H1 (cell line): ENCODE results near the gene CEBPE. TPM values are rescaled to one million over a fixed set of nuclear protein-coding genes. Genes with fewer than 3 reads are reported as not detected.

Experiments used
- CTCF ChIA-PET: fragments of 300-600 bp; sonication (Branson Sonifier 250); formaldehyde crosslinking; loops from one replicate; lab custom pipeline; 2021; ENCODE audit not compliant: partially characterized antibody; lab: Charles Lee
- POLR2A ChIA-PET: fragments of 300-600 bp; sonication (Branson Sonifier 250); formaldehyde crosslinking; loops from one replicate; lab custom pipeline; 2021; ENCODE audit warnings: inconsistent platforms; ENCODE audit not compliant: partially characterized antibody; lab: Charles Lee
- DNase-seq, 2 experiments: peaks; one replicate each; pipeline versions ENCODE4 v3.0.0 to v3.0.0-alpha.2; 2010 to 2022; ENCODE audit warnings: low spot score in 2 of 2, low read depth in 1 of 2, mixed read lengths in 1 of 2
- FAIRE-seq: peaks from 2 replicates; lab custom pipeline; 2011; peaks lifted over from hg19 to GRCh38; lab: Jason Lieb, UNC
- H2AFZ ChIP-seq: 2 replicates; pipeline ENCODE4 v1.8.1; 2012; ENCODE audit warnings: low read length, inconsistent platforms
- H2AK5ac ChIP-seq: 2 replicates; pipeline ENCODE4 v1.6.1; 2013; ENCODE audit warnings: low read depth, low read length
- H2BK120ac ChIP-seq: replicated peaks from 2 replicates; pipeline ENCODE3; 2013; ENCODE audit warnings: low read depth, low read length, inconsistent platforms
- H2BK12ac ChIP-seq: 2 replicates; pipeline ENCODE4 v1.6.1; 2013; ENCODE audit warnings: low read depth, low read length
- H2BK15ac ChIP-seq: 2 replicates; pipeline ENCODE4 v1.6.1; 2013; ENCODE audit warnings: low read length
- H2BK20ac ChIP-seq: 2 replicates; pipeline ENCODE4 v1.6.1; 2013; ENCODE audit warnings: low read length
- H2BK5ac ChIP-seq: 2 replicates; pipeline ENCODE4 v1.6.1; 2013; ENCODE audit warnings: low read depth, low read length
- H3K14ac ChIP-seq: 2 replicates; pipeline ENCODE4 v1.6.1; 2013; ENCODE audit warnings: inconsistent platforms; ENCODE audit not compliant: insufficient read length
- H3K18ac ChIP-seq: 2 replicates; pipeline ENCODE4 v1.6.1; 2013; ENCODE audit warnings: low read length; ENCODE audit errors: extremely low read depth
- H3K23ac ChIP-seq: 2 replicates; pipeline ENCODE4 v1.6.1; 2013; ENCODE audit warnings: inconsistent platforms; ENCODE audit not compliant: insufficient read length
- H3K23me2 ChIP-seq: 2 replicates; pipeline ENCODE4 v1.6.1; 2013; ENCODE audit warnings: low read depth, low read length
- H3K27ac ChIP-seq: 2 replicates; pipeline ENCODE4 v1.6.1; 2011; ENCODE audit warnings: low read depth, low read length, inconsistent platforms
- H3K27me3 ChIP-seq, 4 experiments: replicated peaks in 1 of 4; 1 replicate in 1 of 4; 2 replicates in 3 of 4; pipeline versions ENCODE4 v1.6.1 to v1.8.1; 2011 to 2013; ENCODE audit warnings: low read length in 3 of 4, mild to moderate bottlenecking in 3 of 4, inconsistent platforms in 2 of 4, mixed read lengths in 2 of 4, moderate library complexity in 1 of 4; ENCODE audit not compliant: control insufficient read depth in 3 of 4, insufficient read depth in 3 of 4; ENCODE audit errors: extremely low read depth in 1 of 4
- H3K36me3 ChIP-seq, 4 experiments: 2 replicates each; pipeline versions ENCODE4 v1.6.1 to v1.8.1; 2011 to 2013; ENCODE audit warnings: mild to moderate bottlenecking in 4 of 4, low read length in 3 of 4, moderate library complexity in 2 of 4, control low read depth in 1 of 4, inconsistent platforms in 1 of 4; ENCODE audit not compliant: insufficient read depth in 4 of 4, control insufficient read depth in 2 of 4
- H3K4ac ChIP-seq: replicated peaks from 2 replicates; pipeline ENCODE3; 2013; ENCODE audit warnings: low read length, low read depth, mixed read lengths, inconsistent platforms; ENCODE audit not compliant: insufficient read length
- H3K4me1 ChIP-seq, 4 experiments: replicated peaks in 1 of 4; 1 replicate in 1 of 4; 2 replicates in 3 of 4; pipeline versions ENCODE4 v1.6.1 to v1.8.1; 2011 to 2013; ENCODE audit warnings: low read length in 3 of 4, inconsistent platforms in 2 of 4, mixed read lengths in 1 of 4; ENCODE audit not compliant: insufficient read depth in 4 of 4, control insufficient read depth in 3 of 4
- H3K4me2 ChIP-seq, 2 experiments: 2 replicates each; pipeline versions ENCODE4 v1.6.1 to v1.8.1; 2011 to 2013; ENCODE audit warnings: low read depth in 2 of 2, low read length in 2 of 2, control low read depth in 1 of 2, inconsistent platforms in 1 of 2, mild to moderate bottlenecking in 1 of 2; ENCODE audit not compliant: insufficient read depth in 1 of 2
- H3K4me3 ChIP-seq, 4 experiments: fragments of 200-600, 300-600 bp in 1 of 4; sonication (generic), shearing (Covaris generic), sonication (Bioruptor Twin) in 1 of 4; 2 replicates each; pipeline versions ENCODE4 v1.5.1 to v1.8.1; 2011 to 2016; ENCODE audit warnings: low read length in 4 of 4, low read depth in 3 of 4, control low read depth in 2 of 4, inconsistent platforms in 2 of 4, mild to moderate bottlenecking in 2 of 4, mixed read lengths in 1 of 4, moderate library complexity in 1 of 4; ENCODE audit not compliant: insufficient read depth in 2 of 4; ENCODE audit errors: extremely low read depth in 1 of 4
- H3K56ac ChIP-seq: replicated peaks from 2 replicates; pipeline ENCODE3; 2013; ENCODE audit warnings: low read depth, mild to moderate bottlenecking, mixed read lengths, low read length, inconsistent platforms; ENCODE audit not compliant: insufficient read length
- H3K79me1 ChIP-seq: 2 replicates; pipeline ENCODE4 v1.6.1; 2013; ENCODE audit warnings: low read depth, low read length, control low read depth
- H3K79me2 ChIP-seq, 2 experiments: 2 replicates each; pipeline versions ENCODE4 v1.6.1 to v1.8.1; 2012 to 2013; ENCODE audit warnings: low read length in 2 of 2, mild to moderate bottlenecking in 2 of 2, inconsistent platforms in 1 of 2; ENCODE audit not compliant: insufficient read depth in 2 of 2, control insufficient read depth in 1 of 2
- H3K9ac ChIP-seq, 4 experiments: replicated peaks in 1 of 4; 1 replicate in 1 of 4; 2 replicates in 3 of 4; pipeline versions ENCODE4 v1.6.1 to v1.8.1; 2011 to 2013; ENCODE audit warnings: low read depth in 3 of 4, low read length in 3 of 4, control low read depth in 2 of 4, mild to moderate bottlenecking in 2 of 4, moderate library complexity in 2 of 4, inconsistent platforms in 1 of 4; ENCODE audit errors: extremely low read depth in 1 of 4
- H3K9me3 ChIP-seq, 2 experiments: 2 replicates each; pipeline versions ENCODE4 v1.6.1 to v1.8.1; 2012 to 2013; ENCODE audit warnings: mild to moderate bottlenecking in 2 of 2, moderate library complexity in 2 of 2, control low read depth in 1 of 2, inconsistent platforms in 1 of 2, low read depth in 1 of 2, low read length in 1 of 2, mixed read lengths in 1 of 2; ENCODE audit not compliant: insufficient read depth in 2 of 2
- H4K20me1 ChIP-seq, 2 experiments: replicated peaks in 1 of 2; 2 replicates each; pipeline versions ENCODE3 to v1.8.1; 2011 to 2013; ENCODE audit warnings: inconsistent platforms in 2 of 2, low read length in 2 of 2, mild to moderate bottlenecking in 1 of 2; ENCODE audit not compliant: insufficient read depth in 2 of 2, control insufficient read depth in 1 of 2
- H4K5ac ChIP-seq: 2 replicates; pipeline ENCODE4 v1.6.1; 2013; ENCODE audit warnings: low read length, low read depth, mixed read lengths, inconsistent platforms; ENCODE audit not compliant: insufficient read length
- H4K8ac ChIP-seq: 2 replicates; pipeline ENCODE4 v1.8.0; 2013; ENCODE audit warnings: mild to moderate bottlenecking, moderate library complexity, low read length, inconsistent platforms; ENCODE audit not compliant: insufficient read depth; ENCODE audit errors: extremely low read depth
- H4K91ac ChIP-seq: replicated peaks from 2 replicates; pipeline ENCODE3; 2013; ENCODE audit warnings: low read length, mixed read lengths, inconsistent platforms; ENCODE audit not compliant: insufficient read length
- ATF2 ChIP-seq: IDR thresholded peaks from 2 replicates; pipeline ENCODE4 v1.6.1; 2012; ENCODE audit warnings: low read length, inconsistent platforms
- KDM4A ChIP-seq: IDR thresholded peaks from one replicate; pipeline ENCODE4 v1.7.1; 2012; ENCODE audit warnings: low read depth, mild to moderate bottlenecking, moderate library complexity, low read length, inconsistent platforms; ENCODE audit not compliant: severe bottlenecking
- NRF1 ChIP-seq: IDR thresholded peaks from 2 replicates; pipeline ENCODE4 v1.6.1; 2011; ENCODE audit warnings: mild to moderate bottlenecking, low read depth, low read length, improper control_type of control experiment
- RNF2 ChIP-seq: fragments of 200-900, 300-1000 bp; sonication (generic); IDR thresholded peaks from 2 replicates; pipeline ENCODE4 v1.7.1; 2016; ENCODE audit warnings: borderline replicate concordance, low read depth, mild to moderate bottlenecking, antibody characterized with exemption, low read length; ENCODE audit not compliant: poor library complexity, severe bottlenecking; ENCODE audit errors: missing control alignments
- USF2 ChIP-seq: IDR thresholded peaks from 2 replicates; pipeline ENCODE4 v1.6.1; 2011; ENCODE audit warnings: low read length, improper control_type of control experiment
- WGBS, 2 experiments: shearing (Covaris generic) in 1 of 2; methylation state at CpG; one replicate each; pipeline versions ENCODE4 v1.1.6 to v1.1.7; 2013 to 2015; ENCODE audit warnings: low lambda C conversion rate in 2 of 2, mixed read lengths in 2 of 2, inconsistent platforms in 1 of 2, low coverage in 1 of 2, missing lambda C conversion rate in 1 of 2; ENCODE audit not compliant: insufficient replicate concordance in 2 of 2, insufficient coverage in 1 of 2, insufficient read length in 1 of 2; ENCODE audit errors: extremely low coverage in 1 of 2, missing lambda C conversion rate in 1 of 2; 5-methylcytosine and 5-hydroxymethylcytosine counted together
- polyA plus RNA-seq, 7 experiments: library from polyadenylated mRNA; depleted of rRNA in 3 of 7; stranded (reverse) in 5 of 7; unstranded in 2 of 7; fragments of >200 nt in 5 of 7; fragments of 200-250 nt in 2 of 7; gene quantifications; 1 replicate in 5 of 7; 2 replicates in 1 of 7; 4 replicates in 1 of 7; pipeline versions ENCODE4 v1.2.1 to v1.2.3, GENCODE V29; 2011 to 2013; ENCODE audit warnings: missing spikeins in 2 of 7, mixed read lengths in 2 of 7
- total RNA-seq: library from RNA; stranded (reverse); fragmentation: NEBNext Ultra II Directional; extraction: Animal tissue kit (Norgen Biotek cat#: 25700); gene quantifications from 2 replicates; pipeline ENCODE4 v1.2.1, GENCODE V29; 2021

The CEBPE gene
- total and polyA plus RNA-seq, 2 of the 8 experiments (the other 6 are each of a cell fraction or from before 2014, with no cell fraction given) = 0.05 TPM; not detected in 1

GRCh38 chr14:23104070-23104590 lies 14.9 kb downstream of the CEBPE start:
- H3K23ac ChIP-seq = no peak overlapping the region
- no peak for FAIRE-seq

More at GRCh38 chr14:23104070-23104590, 14.9 kb downstream of the CEBPE start:
- Histone ChIP-seq H4K8ac (no peak overlapping the region), H4K20me1 (no peaks in the 10 kb centered on the region), H3K79me1 (no peaks in the 10 kb centered on the region), H3K23me2 (no peaks in the 10 kb centered on the region), H3K9ac (no peak overlapping the region; a peak in 1 of 7 replicates), H3K4ac (no peak overlapping the region), H4K5ac (no peak overlapping the region), H3K4me1 (peaks cover 6 to 15% (median 9%) of the 10 kb centered on the region in 4 experiments; a peak in 4 of 7 replicates), H3K27me3 (no peaks in the 10 kb centered on the region; a peak in 2 of 7 replicates), H3K56ac (no peak overlapping the region), H2BK120ac (no peak overlapping the region), H3K18ac (no peak overlapping the region), H3K9me3 (peaks cover 3 to 4% of the 10 kb centered on the region in 2 experiments; a peak in 2 of 4 replicates), H3K27ac (no peak overlapping the region), H4K91ac (no peak overlapping the region), H2AFZ (no peak overlapping the region; the same call in 1 of the 2 replicates), H3K4me3 (no peak overlapping the region), H2BK15ac (no peak overlapping the region; the same call in 1 of the 2 replicates), H2BK5ac (no peak overlapping the region), H2AK5ac (0 out of 2 replicates have a peak overlapping the region, but pooled peaks have one; percentile 17), H2BK20ac (no peak overlapping the region), H3K36me3 (peaks cover 0 to under 1% (median 0%) of the 10 kb centered on the region in 4 experiments; a peak in 1 of 8 replicates), H3K14ac (no peak overlapping the region), H3K79me2 (no peaks in the 10 kb centered on the region), H2BK12ac (no peak overlapping the region), H3K4me2 (no peak overlapping the region; a peak in 1 of 4 replicates)
- no peak for DNase-seq
- ChIA-PET POLR2A (interaction anchor here (0.6 to 3.0 kb wide), 4 partner anchors 9 to 153 kb away, joined by 3 to 14 read pairs (median 9); partner anchors contain the start of genes ACIN1 and C14orf119), CTCF (interaction anchor here (1.4 kb wide), 2 partner anchors 9 to 33 kb away, joined by 4 to 7 read pairs; no protein-coding TSS in a partner anchor)
- WGBS, 2 experiments = 85% methylated on average over 6 of the region's 6 CpGs; no CpG with 5 or more reads in 1 of the 2 experiments
- TF ChIP-seq KDM4A (no peak), USF2 (no peak), RNF2 (no peak), NRF1 (no peak), ATF2 (no peak)
